Measurements from ENCODE around the gene APOBEC2. TPM values are rescaled to one million over a fixed set of nuclear protein-coding genes. Genes with fewer than 3 reads are reported as not detected.

The APOBEC2 gene
- total RNA-seq, 4 donors from 2014 or later: not detected

- no peak for DNase-seq (ENCODE audit: low spot score in 2 of 2)
- TF ChIP-seq, protein P1, sequence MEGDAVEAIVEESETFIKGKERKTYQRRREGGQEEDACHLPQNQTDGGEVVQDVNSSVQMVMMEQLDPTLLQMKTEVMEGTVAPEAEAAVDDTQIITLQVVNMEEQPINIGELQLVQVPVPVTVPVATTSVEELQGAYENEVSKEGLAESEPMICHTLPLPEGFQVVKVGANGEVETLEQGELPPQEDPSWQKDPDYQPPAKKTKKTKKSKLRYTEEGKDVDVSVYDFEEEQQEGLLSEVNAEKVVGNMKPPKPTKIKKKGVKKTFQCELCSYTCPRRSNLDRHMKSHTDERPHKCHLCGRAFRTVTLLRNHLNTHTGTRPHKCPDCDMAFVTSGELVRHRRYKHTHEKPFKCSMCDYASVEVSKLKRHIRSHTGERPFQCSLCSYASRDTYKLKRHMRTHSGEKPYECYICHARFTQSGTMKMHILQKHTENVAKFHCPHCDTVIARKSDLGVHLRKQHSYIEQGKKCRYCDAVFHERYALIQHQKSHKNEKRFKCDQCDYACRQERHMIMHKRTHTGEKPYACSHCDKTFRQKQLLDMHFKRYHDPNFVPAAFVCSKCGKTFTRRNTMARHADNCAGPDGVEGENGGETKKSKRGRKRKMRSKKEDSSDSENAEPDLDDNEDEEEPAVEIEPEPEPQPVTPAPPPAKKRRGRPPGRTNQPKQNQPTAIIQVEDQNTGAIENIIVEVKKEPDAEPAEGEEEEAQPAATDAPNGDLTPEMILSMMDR (IDR thresholded peaks at IDR 0.05): no peak
- TF ChIP-seq EP300 (IDR thresholded peaks at IDR 0.05): no peak
- TF ChIP-seq POLR2AphosphoS5 (IDR thresholded peaks at IDR 0.05): no peak
- no peak for TF ChIP-seq POLR2A (IDR thresholded peaks at IDR 0.05)
- no peaks in the 10 kb centered on the region for H3K9me3 ChIP-seq
- H3K27ac ChIP-seq: no peak overlapping the region
- H3K4me1 ChIP-seq: no peaks in the 10 kb centered on the region
- peaks cover 70% of the 10 kb centered on the region for H3K36me3 ChIP-seq
- no peaks in the 10 kb centered on the region for H3K27me3 ChIP-seq
- no peak overlapping the region for H3K4me3 ChIP-seq
These were observed 32.2 kb downstream of the APOBEC2 start for GRCh38 chr6:41085182-41085581.

DNA sequence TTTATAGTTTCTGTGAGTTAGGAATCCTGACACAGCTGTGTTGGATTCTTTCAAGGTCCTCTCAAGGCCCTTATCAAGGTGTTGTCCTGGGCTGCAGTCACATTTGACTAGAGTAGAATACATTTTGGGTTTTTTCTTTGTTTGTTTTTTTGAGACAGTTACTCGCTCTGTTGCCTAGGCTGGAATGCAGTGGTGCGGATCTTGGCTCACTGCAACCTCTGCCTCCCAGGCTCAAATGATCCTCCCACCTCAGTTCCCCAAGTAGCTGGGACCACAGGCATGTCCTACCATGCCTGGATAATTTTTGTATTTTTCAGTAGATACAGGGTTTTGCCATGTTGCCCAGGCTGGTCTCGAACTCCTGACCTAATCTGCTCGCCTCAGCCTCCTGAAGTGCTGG lies 35.4 kb downstream of the APOBEC2 start:
- Histone ChIP-seq H3K27ac (no peak overlapping the region), H3K27me3 (no peaks in the 10 kb centered on the region), H3K36me3 (peaks cover 83% of the 10 kb centered on the region), H3K9me3 (no peaks in the 10 kb centered on the region), H3K4me1 (no peaks in the 10 kb centered on the region), H3K4me3 (no peak overlapping the region)
- TF ChIP-seq, protein P1 (IDR thresholded peaks at IDR 0.05): no peak
- no peak for TF ChIP-seq POLR2A (IDR thresholded peaks at IDR 0.05)
- TF ChIP-seq POLR2AphosphoS5 (IDR thresholded peaks at IDR 0.05): no peak
- no peak for DNase-seq (ENCODE audit: low spot score in 2 of 2)
- 89% methylated on average over 4 of the region's 4 CpGs for WGBS

DNA sequence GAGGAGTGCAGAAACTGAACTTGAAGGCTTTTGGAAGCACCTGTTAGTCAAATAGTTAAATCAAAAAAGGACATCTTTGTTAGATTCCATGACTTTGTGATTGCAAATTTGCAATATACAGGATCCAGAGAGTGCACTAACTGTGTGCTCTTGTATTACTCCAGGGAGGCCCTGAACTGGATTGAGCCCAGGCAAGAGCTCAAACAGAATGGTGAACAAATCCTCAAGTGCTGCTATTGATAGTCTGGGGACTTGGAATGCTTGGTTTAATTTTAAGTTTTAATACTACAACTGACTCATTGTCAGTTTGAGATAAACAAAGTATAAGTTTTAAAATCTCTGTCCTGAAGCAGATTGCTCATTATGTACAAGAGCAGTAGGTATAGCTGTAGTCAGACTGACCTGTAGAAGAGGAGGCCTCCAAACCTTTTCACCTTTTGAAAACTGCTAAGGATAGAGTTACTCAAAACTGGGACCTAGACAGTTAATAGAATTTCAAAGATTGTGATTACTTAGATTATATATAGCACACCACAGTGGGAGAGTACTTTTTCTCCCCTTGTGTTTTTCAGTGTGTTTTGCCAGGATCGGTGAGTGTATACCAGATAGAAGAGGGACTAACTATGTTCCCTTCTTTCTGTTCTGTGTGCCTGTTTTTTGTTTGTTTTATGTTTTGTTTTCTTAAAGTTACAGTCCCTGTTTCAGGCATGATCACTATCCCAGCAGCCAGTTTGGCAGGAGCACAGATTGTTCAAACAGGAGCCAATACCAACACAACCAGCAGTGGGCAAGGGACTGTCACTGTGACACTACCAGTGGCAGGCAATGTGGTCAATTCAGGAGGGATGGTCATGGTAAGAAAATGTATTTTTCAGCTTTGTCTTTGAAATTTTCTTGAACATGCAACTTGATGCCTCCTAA lies 38.1 kb downstream of the APOBEC2 start:
- Histone ChIP-seq H3K27ac (no peak overlapping the region), H3K4me1 (no peaks in the 10 kb centered on the region), H3K9me3 (no peaks in the 10 kb centered on the region), H3K27me3 (no peaks in the 10 kb centered on the region), H3K4me3 (no peak overlapping the region), H3K36me3 (peaks cover 84% of the 10 kb centered on the region)
- WGBS: 83% methylated on average over 1 of the region's 1 CpG
- DNase-seq (ENCODE audit: low spot score in 2 of 2): no peak
- TF ChIP-seq POLR2AphosphoS5 (IDR thresholded peaks at IDR 0.05) (no peak), POLR2A (IDR thresholded peaks at IDR 0.05) (no peak), EP300 (IDR thresholded peaks at IDR 0.05) (no peak)
- TF ChIP-seq, protein P1 (IDR thresholded peaks at IDR 0.05): no peak

DNA sequence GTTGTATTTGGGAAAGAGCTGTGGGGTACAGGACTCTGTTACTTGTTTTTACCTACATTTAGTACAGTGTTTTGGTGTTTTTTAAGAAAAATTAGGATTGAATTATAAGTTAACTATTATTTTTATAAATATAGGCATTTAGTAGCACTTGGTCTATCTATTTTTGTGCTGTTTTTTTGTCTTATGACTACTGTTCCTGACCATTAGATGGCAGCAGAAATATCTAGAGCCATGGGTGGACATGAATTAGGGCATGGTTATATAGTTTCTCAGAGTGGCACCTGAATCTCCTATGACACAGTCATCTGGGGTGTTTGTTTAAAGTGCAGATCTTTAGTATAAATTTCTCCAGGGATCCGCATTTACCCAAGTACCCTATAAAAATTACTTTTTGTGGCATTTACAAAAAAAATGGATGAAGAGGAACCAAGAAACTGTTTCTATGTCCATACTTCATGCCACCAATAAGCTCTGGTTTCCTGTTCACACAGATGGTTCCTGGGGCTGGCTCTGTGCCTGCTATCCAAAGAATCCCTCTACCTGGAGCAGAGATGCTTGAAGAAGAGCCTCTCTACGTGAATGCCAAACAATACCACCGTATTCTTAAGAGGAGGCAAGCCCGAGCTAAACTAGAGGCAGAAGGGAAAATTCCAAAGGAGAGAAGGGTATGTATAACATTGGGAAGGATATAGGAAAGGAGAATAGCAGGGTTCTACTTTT lies 39.6 kb downstream of the APOBEC2 start:
- Histone ChIP-seq H3K9me3 (no peaks in the 10 kb centered on the region), H3K27me3 (no peaks in the 10 kb centered on the region), H3K4me3 (no peak overlapping the region), H3K27ac (no peak overlapping the region), H3K4me1 (no peaks in the 10 kb centered on the region), H3K36me3 (peaks cover 93% of the 10 kb centered on the region)
- WGBS: 96% methylated on average over 4 of the region's 4 CpGs
- TF ChIP-seq EP300 (IDR thresholded peaks at IDR 0.05) (no peak), POLR2AphosphoS5 (IDR thresholded peaks at IDR 0.05) (no peak), POLR2A (IDR thresholded peaks at IDR 0.05) (no peak)
- TF ChIP-seq, protein P1 (IDR thresholded peaks at IDR 0.05): no peak
- no peak for DNase-seq (ENCODE audit: low spot score in 2 of 2)

DNA sequence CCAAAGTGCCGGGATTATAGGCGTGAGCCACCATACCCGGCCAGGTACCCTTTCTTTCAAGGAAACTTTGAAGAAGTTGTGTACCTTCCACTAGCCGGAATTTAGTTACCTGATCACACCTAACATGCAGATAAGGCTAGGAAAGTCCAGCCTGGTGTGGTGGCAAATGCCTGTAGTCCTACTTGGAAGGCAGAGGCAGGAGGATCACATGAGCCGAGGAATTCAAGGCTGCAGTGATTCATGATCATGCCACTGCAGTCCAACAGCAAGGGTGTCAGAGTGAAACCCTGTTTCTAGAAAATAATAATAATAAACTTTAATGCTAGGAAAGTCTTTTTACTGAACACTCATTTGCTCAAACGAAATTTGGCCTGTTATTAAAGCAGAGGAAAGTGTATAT lies 40.7 kb downstream of the APOBEC2 start:
- Histone ChIP-seq H3K4me1 (no peaks in the 10 kb centered on the region), H3K27ac (no peak overlapping the region), H3K9me3 (no peaks in the 10 kb centered on the region), H3K4me3 (no peak overlapping the region), H3K27me3 (no peaks in the 10 kb centered on the region), H3K36me3 (peaks cover 97% of the 10 kb centered on the region)
- no peak for TF ChIP-seq EP300 (IDR thresholded peaks at IDR 0.05)
- TF ChIP-seq, protein P1 (IDR thresholded peaks at IDR 0.05): no peak
- TF ChIP-seq POLR2AphosphoS5 (IDR thresholded peaks at IDR 0.05): no peak
- no peak for TF ChIP-seq POLR2A (IDR thresholded peaks at IDR 0.05)
- no peak for DNase-seq (ENCODE audit: low spot score in 2 of 2)
- 90% methylated on average over 6 of the region's 6 CpGs for WGBS

Data from suprapubic skin (tissue), 4 donors.